Effector memory CD8-positive, alpha-beta T cell (primary cell): Measurements from ENCODE around the gene ILDR2.

Source experiments
- ATAC-seq: fragments of 150-1000 bp; cut with Tn5 transposase; replicated peaks from 2 replicates; pipeline ENCODE4 v1.10.0; 2021; ENCODE audit warnings: mild to moderate bottlenecking, moderate library complexity
- DNase-seq, 3 experiments: peaks; one replicate each; pipeline ENCODE4 v3.0.0; 2021
- H3K27ac Mint-ChIP-seq, 2 donors: one replicate each; pipeline ENCODE4 v1.8.0; 2022; ENCODE audit warnings: mild to moderate bottlenecking in 2 of 2, mixed read lengths in 2 of 2, moderate library complexity in 2 of 2
- H3K27me3 Mint-ChIP-seq, 2 donors: one replicate each; pipeline ENCODE4 v1.8.0; 2022; ENCODE audit warnings: mixed read lengths in 2 of 2
- H3K36me3 Mint-ChIP-seq: one replicate; pipeline ENCODE4 v1.8.0; 2022; ENCODE audit warnings: mild to moderate bottlenecking, moderate library complexity, mixed read lengths; ENCODE audit not compliant: insufficient read depth
- H3K4me1 Mint-ChIP-seq, 2 donors: one replicate each; pipeline ENCODE4 v1.8.0; 2022; ENCODE audit warnings: low read depth in 2 of 2, mixed read lengths in 2 of 2
- H3K4me3 Mint-ChIP-seq, 2 donors: one replicate each; pipeline ENCODE4 v1.8.0; 2022; ENCODE audit warnings: mild to moderate bottlenecking in 2 of 2, mixed read lengths in 2 of 2, moderate library complexity in 2 of 2
- H3K9me3 Mint-ChIP-seq, 2 donors: one replicate each; pipeline ENCODE4 v1.8.0; 2022; ENCODE audit warnings: mixed read lengths in 2 of 2

Gene ILDR2

GRCh38 chr1:166981589-166981988 lies 6.2 kb upstream of the ILDR2 start:
- Mint-ChIP-seq H3K36me3 (no peaks in the 10 kb centered on the region), H3K4me1 (peaks cover 0 to under 1% of the 10 kb centered on the region in 2 donors), H3K9me3 (no peaks in the 10 kb centered on the region), H3K27ac (no peak overlapping the region), H3K27me3 (peaks cover 10 to 22% of the 10 kb centered on the region in 2 donors), H3K4me3 (no peak overlapping the region)
- DNase-seq (no peak), ATAC-seq (no peak)

GRCh38 chr1:166980818-166981217 lies 5.5 kb upstream of the ILDR2 start:
- H3K27ac Mint-ChIP-seq: no peak overlapping the region
- H3K9me3 Mint-ChIP-seq: no peaks in the 10 kb centered on the region
- ATAC-seq (no peak), DNase-seq (no peak)
- peaks cover 4 to 8% of the 10 kb centered on the region in 2 donors for H3K4me1 Mint-ChIP-seq
- no peaks in the 10 kb centered on the region for H3K36me3 Mint-ChIP-seq
- H3K4me3 Mint-ChIP-seq: no peak overlapping the region
- H3K27me3 Mint-ChIP-seq: peaks cover 4 to 15% of the 10 kb centered on the region in 2 donors

GRCh38 chr1:166980383-166980782 lies 5.0 kb upstream of the ILDR2 start:
- Mint-ChIP-seq H3K36me3 (no peaks in the 10 kb centered on the region), H3K27me3 (peaks cover 0 to 10% of the 10 kb centered on the region in 2 donors), H3K4me1 (peaks cover 5 to 9% of the 10 kb centered on the region in 2 donors), H3K9me3 (no peaks in the 10 kb centered on the region), H3K27ac (no peak overlapping the region), H3K4me3 (no peak overlapping the region)
- DNase-seq (no peak), ATAC-seq (no peak)

GRCh38 chr1:166978821-166979220 lies 3.5 kb upstream of the ILDR2 start:
- Mint-ChIP-seq H3K4me1 (peaks cover 16 to 20% of the 10 kb centered on the region in 2 donors), H3K36me3 (no peaks in the 10 kb centered on the region), H3K9me3 (no peaks in the 10 kb centered on the region), H3K27me3 (peaks cover 14 to 15% of the 10 kb centered on the region in 2 donors), H3K27ac (no peak overlapping the region), H3K4me3 (no peak overlapping the region)
- ATAC-seq (no peak), DNase-seq (no peak)

GRCh38 chr1:166977951-166978350 lies 2.6 kb upstream of the ILDR2 start:
- H3K4me3 Mint-ChIP-seq: no peak overlapping the region
- DNase-seq: no peak
- H3K27me3 Mint-ChIP-seq: peaks cover 21 to 22% of the 10 kb centered on the region in 2 donors
- no peak overlapping the region for H3K27ac Mint-ChIP-seq
- H3K4me1 Mint-ChIP-seq: peaks cover 16 to 20% of the 10 kb centered on the region in 2 donors
- no peaks in the 10 kb centered on the region for H3K36me3 Mint-ChIP-seq
- no peak for ATAC-seq
- H3K9me3 Mint-ChIP-seq: no peaks in the 10 kb centered on the region

- Mint-ChIP-seq H3K4me3 (peak overlapping the region; percentile 77 to 90), H3K36me3 (no peaks in the 10 kb centered on the region), H3K4me1 (peaks cover 18 to 20% of the 10 kb centered on the region in 2 donors), H3K27ac (peak overlapping the region; percentile 16 to 20), H3K9me3 (no peaks in the 10 kb centered on the region), H3K27me3 (peaks cover 44 to 51% of the 10 kb centered on the region in 2 donors)
- DNase-seq (peak in 1 of 3 experiments; percentile 7), ATAC-seq (peak; percentile 16)
Measured at GRCh38 chr1:166974647-166975345, 544 bp downstream of the ILDR2 start.

- H3K27ac Mint-ChIP-seq: no peak overlapping the region
- DNase-seq (no peak), ATAC-seq (no peak)
- no peaks in the 10 kb centered on the region for H3K9me3 Mint-ChIP-seq
- no peaks in the 10 kb centered on the region for H3K36me3 Mint-ChIP-seq
- peaks cover 18 to 20% of the 10 kb centered on the region in 2 donors for H3K4me1 Mint-ChIP-seq
- peaks cover 58 to 68% of the 10 kb centered on the region in 2 donors for H3K27me3 Mint-ChIP-seq
- H3K4me3 Mint-ChIP-seq: no peak overlapping the region
Measured at GRCh38 chr1:166972826-166973225, 2.5 kb downstream of the ILDR2 start.

GRCh38 chr1:166972193-166972592 lies 3.1 kb downstream of the ILDR2 start:
- H3K36me3 Mint-ChIP-seq: no peaks in the 10 kb centered on the region
- no peak overlapping the region for H3K4me3 Mint-ChIP-seq
- DNase-seq: no peak
- H3K9me3 Mint-ChIP-seq: no peaks in the 10 kb centered on the region
- no peak for ATAC-seq
- H3K27me3 Mint-ChIP-seq: peaks cover 62 to 74% of the 10 kb centered on the region in 2 donors
- peaks cover 18 to 20% of the 10 kb centered on the region in 2 donors for H3K4me1 Mint-ChIP-seq
- no peak overlapping the region for H3K27ac Mint-ChIP-seq

- no peaks in the 10 kb centered on the region for H3K9me3 Mint-ChIP-seq
- H3K27ac Mint-ChIP-seq: no peak overlapping the region
- DNase-seq (no peak), ATAC-seq (no peak)
- no peaks in the 10 kb centered on the region for H3K36me3 Mint-ChIP-seq
- H3K27me3 Mint-ChIP-seq: peaks cover 71 to 83% of the 10 kb centered on the region in 2 donors
- H3K4me3 Mint-ChIP-seq: no peak overlapping the region
- H3K4me1 Mint-ChIP-seq: peaks cover 16 to 18% of the 10 kb centered on the region in 2 donors
Measured at GRCh38 chr1:166971252-166971651, 4.1 kb downstream of the ILDR2 start.

- H3K9me3 Mint-ChIP-seq: no peaks in the 10 kb centered on the region
- no peak overlapping the region for H3K27ac Mint-ChIP-seq
- no peak for ATAC-seq
- H3K4me3 Mint-ChIP-seq: no peak overlapping the region
- peaks cover 3 to 4% of the 10 kb centered on the region in 2 donors for H3K4me1 Mint-ChIP-seq
- no peak for DNase-seq
- H3K36me3 Mint-ChIP-seq: no peaks in the 10 kb centered on the region
- peaks cover 62 to 72% of the 10 kb centered on the region in 2 donors for H3K27me3 Mint-ChIP-seq
Measured at GRCh38 chr1:166969074-166969677, 6.2 kb downstream of the ILDR2 start.

- no peaks in the 10 kb centered on the region for H3K36me3 Mint-ChIP-seq
- ATAC-seq (no peak), DNase-seq (no peak)
- peaks cover 39 to 47% of the 10 kb centered on the region in 2 donors for H3K27me3 Mint-ChIP-seq
- no peak overlapping the region for H3K4me3 Mint-ChIP-seq
- H3K4me1 Mint-ChIP-seq: no peaks in the 10 kb centered on the region
- no peak overlapping the region for H3K27ac Mint-ChIP-seq
- H3K9me3 Mint-ChIP-seq: no peaks in the 10 kb centered on the region
Measured at GRCh38 chr1:166960858-166961474, 14.4 kb downstream of the ILDR2 start.

- H3K27ac Mint-ChIP-seq: no peak overlapping the region
- ATAC-seq (no peak), DNase-seq (no peak)
- no peaks in the 10 kb centered on the region for H3K4me1 Mint-ChIP-seq
- no peak overlapping the region for H3K4me3 Mint-ChIP-seq
- H3K9me3 Mint-ChIP-seq: no peaks in the 10 kb centered on the region
- no peaks in the 10 kb centered on the region for H3K36me3 Mint-ChIP-seq
- H3K27me3 Mint-ChIP-seq: peaks cover 36 to 39% of the 10 kb centered on the region in 2 donors
Measured at GRCh38 chr1:166956872-166957271, 18.5 kb downstream of the ILDR2 start.

- no peaks in the 10 kb centered on the region for H3K9me3 Mint-ChIP-seq
- ATAC-seq (no peak), DNase-seq (no peak)
- no peaks in the 10 kb centered on the region for H3K36me3 Mint-ChIP-seq
- H3K4me1 Mint-ChIP-seq: no peaks in the 10 kb centered on the region
- no peak overlapping the region for H3K27ac Mint-ChIP-seq
- H3K27me3 Mint-ChIP-seq: peaks cover 39 to 40% of the 10 kb centered on the region in 2 donors
- no peak overlapping the region for H3K4me3 Mint-ChIP-seq
Measured at GRCh38 chr1:166956057-166956850, 19.1 kb downstream of the ILDR2 start.
